GM19397 (cell line): ENCODE data around the gene ADPRM.

ENCODE experiments used
- ATAC-seq: cut with Tn5 transposase; IDR thresholded peaks from one replicate; pipeline ENCODE4 v1.9.1; 2021; ENCODE audit warnings: mild to moderate bottlenecking, moderate library complexity; ENCODE audit not compliant: unreplicated experiment

The ADPRM gene

GRCh38 chr17:10738521-10739258 lies 41.3 kb downstream of the ADPRM start:
- no peak for ATAC-seq

- ATAC-seq: no peak
Measured at GRCh38 chr17:10739386-10739785, 42.0 kb downstream of the ADPRM start.

- ATAC-seq: no peak
Measured at GRCh38 chr17:10741416-10742135, 44.2 kb downstream of the ADPRM start.

GRCh38 chr17:10742431-10742830 lies 45.0 kb downstream of the ADPRM start:
- no peak for ATAC-seq

- no peak for ATAC-seq
Measured at GRCh38 chr17:10743316-10744009, 46.1 kb downstream of the ADPRM start.

- ATAC-seq: no peak
Measured at GRCh38 chr17:10744501-10745000, 47.2 kb downstream of the ADPRM start.

GRCh38 chr17:10745231-10745630 lies 47.8 kb downstream of the ADPRM start:
- ATAC-seq: no peak

GRCh38 chr17:10748531-10749181 lies 51.3 kb downstream of the ADPRM start:
- no peak for ATAC-seq

GRCh38 chr17:10750210-10750609 lies 52.8 kb downstream of the ADPRM start:
- no peak for ATAC-seq

GRCh38 chr17:10751563-10751962 lies 54.2 kb downstream of the ADPRM start:
- ATAC-seq: no peak

- no peak for ATAC-seq
Measured at GRCh38 chr17:10752696-10753095, 55.3 kb downstream of the ADPRM start.

GRCh38 chr17:10754109-10754508 lies 56.7 kb downstream of the ADPRM start:
- no peak for ATAC-seq

- ATAC-seq: no peak
Measured at GRCh38 chr17:10754861-10755591, 57.6 kb downstream of the ADPRM start.

- ATAC-seq: no peak
Measured at GRCh38 chr17:10755592-10756127, 58.3 kb downstream of the ADPRM start.

GRCh38 chr17:10756185-10756584 lies 58.8 kb downstream of the ADPRM start:
- ATAC-seq: no peak

- no peak for ATAC-seq
Measured at GRCh38 chr17:10756619-10757018, 59.2 kb downstream of the ADPRM start.

GRCh38 chr17:10757067-10757466 lies 59.7 kb downstream of the ADPRM start:
- no peak for ATAC-seq

GRCh38 chr17:10757647-10758046 lies 60.3 kb downstream of the ADPRM start:
- no peak for ATAC-seq

GRCh38 chr17:10758062-10758461 lies 60.7 kb downstream of the ADPRM start:
- no peak for ATAC-seq
